Fibroblast of lung (primary cell): ENCODE data around the gene SARM1.

Source experiments
- EZH2 ChIP-seq: IDR thresholded peaks from 2 replicates; pipeline ENCODE4 v1.5.1; 2012; ENCODE audit warnings: low read length, control low read depth, mild to moderate bottlenecking; ENCODE audit errors: missing control alignments
- TF ChIP-seq, protein P1 (sequence below), 2 donors: IDR thresholded peaks in 1 of 2; conservative IDR thresholded peaks in 1 of 2; 1 replicate in 1 of 2; 2 replicates in 1 of 2; pipeline ENCODE4 v1.5.1; 2011 to 2012; ENCODE audit warnings: low read length in 2 of 2, control low read depth in 1 of 2, inconsistent platforms in 1 of 2, low read depth in 1 of 2, mild to moderate bottlenecking in 1 of 2

- TF ChIP-seq, protein P1, sequence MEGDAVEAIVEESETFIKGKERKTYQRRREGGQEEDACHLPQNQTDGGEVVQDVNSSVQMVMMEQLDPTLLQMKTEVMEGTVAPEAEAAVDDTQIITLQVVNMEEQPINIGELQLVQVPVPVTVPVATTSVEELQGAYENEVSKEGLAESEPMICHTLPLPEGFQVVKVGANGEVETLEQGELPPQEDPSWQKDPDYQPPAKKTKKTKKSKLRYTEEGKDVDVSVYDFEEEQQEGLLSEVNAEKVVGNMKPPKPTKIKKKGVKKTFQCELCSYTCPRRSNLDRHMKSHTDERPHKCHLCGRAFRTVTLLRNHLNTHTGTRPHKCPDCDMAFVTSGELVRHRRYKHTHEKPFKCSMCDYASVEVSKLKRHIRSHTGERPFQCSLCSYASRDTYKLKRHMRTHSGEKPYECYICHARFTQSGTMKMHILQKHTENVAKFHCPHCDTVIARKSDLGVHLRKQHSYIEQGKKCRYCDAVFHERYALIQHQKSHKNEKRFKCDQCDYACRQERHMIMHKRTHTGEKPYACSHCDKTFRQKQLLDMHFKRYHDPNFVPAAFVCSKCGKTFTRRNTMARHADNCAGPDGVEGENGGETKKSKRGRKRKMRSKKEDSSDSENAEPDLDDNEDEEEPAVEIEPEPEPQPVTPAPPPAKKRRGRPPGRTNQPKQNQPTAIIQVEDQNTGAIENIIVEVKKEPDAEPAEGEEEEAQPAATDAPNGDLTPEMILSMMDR (conservative IDR thresholded peaks at IDR 0.05 in 1 of 2, IDR thresholded peaks at IDR 0.05 in 1 of 2; ENCODE audit: low read depth in 1 of 2, low read length in 2 of 2), result no peak
- no peak for TF ChIP-seq EZH2
Observed at GRCh38 chr17:28333083-28333746, 38.3 kb upstream of the SARM1 start.
